ENCODE data around the gene FXYD7.

- TF ChIP-seq CTCF (conservative IDR thresholded peaks at IDR 0.05 in 1 of 2, IDR thresholded peaks at IDR 0.05 in 1 of 2; ENCODE audit: low read depth in 1 of 2, low read length in 2 of 2) (no peak), EZH2 (IDR thresholded peaks at IDR 0.05; ENCODE audit: low read length, missing control alignments) (no peak)
These were observed 763 bp downstream of the FXYD7 start for GRCh38 chr19:35143818-35144217.

Measured in fibroblast of lung (primary cell).